HG03103 (cell line): ENCODE measurements around the gene WNT3.

Experiments
- ATAC-seq: cut with Tn5 transposase; IDR thresholded peaks from one replicate; pipeline ENCODE4 v1.9.1; 2021; ENCODE audit warnings: low read depth; ENCODE audit not compliant: unreplicated experiment

Gene WNT3

DNA sequence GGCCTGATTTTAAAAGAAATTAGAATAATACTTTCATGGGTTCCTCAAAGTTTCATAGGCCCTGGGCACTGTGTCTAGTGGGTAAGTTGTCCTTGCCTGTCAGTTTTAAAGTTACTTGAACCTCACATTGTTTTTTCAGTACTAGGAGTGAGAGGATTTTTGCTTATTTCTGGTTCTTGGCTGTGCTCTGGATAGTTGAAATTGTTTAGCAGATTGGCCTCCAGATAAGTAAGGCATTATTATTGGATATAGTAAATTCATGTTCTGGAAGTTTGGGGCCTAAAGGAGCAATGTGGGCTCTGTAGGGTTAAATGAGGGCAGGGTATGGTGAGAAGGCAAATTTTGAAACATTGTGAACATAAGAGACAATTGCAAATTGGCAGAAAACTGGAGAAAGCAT is 78.5 kb downstream of the WNT3 start:
- no peak for ATAC-seq

DNA sequence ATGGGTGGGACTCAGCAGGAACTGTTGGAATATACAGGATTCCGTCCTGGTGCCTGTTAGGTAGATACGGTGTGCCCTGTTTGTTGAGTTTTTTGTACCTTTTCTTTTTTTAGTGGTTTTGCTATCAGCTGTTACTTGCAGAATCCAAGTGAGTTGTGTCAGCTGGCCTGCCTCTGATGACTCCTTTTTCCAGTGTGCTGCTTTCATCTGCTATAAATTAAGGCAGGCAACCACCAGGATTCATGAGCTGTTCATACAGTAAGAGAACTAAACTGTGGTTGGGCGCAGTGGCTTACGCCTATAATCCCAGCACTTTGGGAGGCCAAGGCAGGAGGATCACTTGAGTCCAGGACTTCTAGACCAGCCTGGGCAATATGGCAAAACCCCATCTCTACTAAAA is 79.9 kb downstream of the WNT3 start:
- no peak for ATAC-seq

- ATAC-seq: no peak
These were observed 81.2 kb downstream of the WNT3 start for GRCh38 chr17:46737326-46737725.

- ATAC-seq: no peak
These were observed 82.4 kb downstream of the WNT3 start for GRCh38 chr17:46736100-46736499.

DNA sequence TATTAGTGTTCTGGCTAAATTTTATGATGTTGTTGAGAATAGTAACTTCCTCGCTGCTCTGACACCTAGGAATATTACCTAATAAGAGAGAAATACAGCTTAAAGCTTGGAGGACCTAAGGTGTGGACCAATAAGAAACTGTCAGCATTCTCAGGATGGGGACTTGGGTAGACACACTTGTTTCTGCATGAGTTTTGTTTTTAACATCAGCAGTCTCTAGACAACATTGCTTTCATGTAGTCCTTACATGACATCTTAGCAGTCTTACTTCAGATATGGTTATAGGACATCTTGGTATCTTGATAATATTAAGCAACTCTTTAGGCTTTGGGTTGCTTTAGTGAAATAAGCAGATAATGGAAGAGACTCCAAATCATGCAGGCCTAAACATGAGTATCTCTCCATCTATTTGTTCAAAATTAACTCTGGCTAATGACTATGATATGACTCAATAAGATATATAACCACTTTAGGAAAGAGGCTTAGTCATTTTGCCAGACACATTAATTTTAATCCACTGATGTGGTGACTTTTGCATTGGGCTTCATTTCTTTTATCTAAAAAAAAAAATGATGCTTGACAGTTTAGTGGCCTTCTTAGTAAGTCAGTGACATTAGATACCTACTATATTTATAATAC is 84.5 kb downstream of the WNT3 start:
- no peak for ATAC-seq

DNA sequence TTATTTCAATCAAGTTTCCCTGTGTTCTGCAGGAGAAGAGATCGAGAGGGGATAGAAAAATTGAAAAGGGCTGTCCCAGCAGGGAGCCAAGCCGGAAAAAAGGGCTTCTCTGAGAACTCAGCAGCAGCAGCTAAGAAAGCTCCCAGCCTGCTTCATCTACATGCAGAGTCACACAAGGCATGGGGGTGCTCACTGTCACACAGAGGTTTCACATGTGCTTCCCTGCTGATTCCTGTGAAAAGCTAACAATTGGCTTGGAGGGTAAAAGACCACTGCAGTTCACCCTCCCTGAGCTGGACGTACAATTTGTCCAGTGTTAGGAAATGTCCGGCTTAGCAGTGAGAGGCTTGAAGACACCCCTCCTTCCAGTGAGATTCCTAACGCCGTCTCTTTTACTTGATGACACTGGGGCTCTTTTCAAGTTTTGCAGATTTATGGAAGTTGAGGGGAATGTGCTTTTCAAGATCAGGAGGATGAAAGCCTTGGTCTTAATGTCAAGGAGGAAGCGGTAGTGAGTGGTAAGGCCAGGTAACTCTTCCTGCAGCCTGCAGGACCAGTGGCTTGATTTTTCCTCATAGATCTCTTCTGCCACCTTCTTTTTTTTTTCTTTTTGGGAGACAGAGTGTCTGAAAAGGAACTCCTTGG is 85.6 kb downstream of the WNT3 start:
- no peak for ATAC-seq

- ATAC-seq: no peak
These were observed 86.3 kb downstream of the WNT3 start for GRCh38 chr17:46732160-46732559.

- no peak for ATAC-seq
These were observed 87.8 kb downstream of the WNT3 start for GRCh38 chr17:46730679-46731078.

DNA sequence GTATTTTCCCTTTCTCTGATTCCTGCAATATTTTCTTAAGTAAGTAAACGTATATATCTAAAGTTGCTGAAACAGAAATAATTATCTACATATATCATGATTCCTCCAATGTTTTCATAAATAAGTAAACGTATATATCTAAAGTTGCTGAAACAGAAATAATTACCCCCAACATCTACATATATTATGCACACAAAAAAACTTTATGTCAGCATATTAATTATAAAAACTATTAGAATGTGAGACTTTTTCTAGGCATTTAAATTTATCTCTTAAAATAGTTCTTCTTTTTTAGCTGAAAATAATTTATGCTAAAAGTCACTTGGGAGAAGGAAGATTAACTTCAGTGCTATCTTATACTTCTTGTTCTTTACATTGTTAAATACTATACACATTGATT is 88.5 kb downstream of the WNT3 start:
- no peak for ATAC-seq

GRCh38 chr17:46727572-46728348 is 90.7 kb downstream of the WNT3 start:
- no peak for ATAC-seq

GRCh38 chr17:46726206-46726605 is 92.3 kb downstream of the WNT3 start:
- ATAC-seq: no peak

- ATAC-seq: no peak
These were observed 95.7 kb downstream of the WNT3 start for GRCh38 chr17:46722662-46723285.

- no peak for ATAC-seq
These were observed 98.1 kb downstream of the WNT3 start for GRCh38 chr17:46720408-46720807.

DNA sequence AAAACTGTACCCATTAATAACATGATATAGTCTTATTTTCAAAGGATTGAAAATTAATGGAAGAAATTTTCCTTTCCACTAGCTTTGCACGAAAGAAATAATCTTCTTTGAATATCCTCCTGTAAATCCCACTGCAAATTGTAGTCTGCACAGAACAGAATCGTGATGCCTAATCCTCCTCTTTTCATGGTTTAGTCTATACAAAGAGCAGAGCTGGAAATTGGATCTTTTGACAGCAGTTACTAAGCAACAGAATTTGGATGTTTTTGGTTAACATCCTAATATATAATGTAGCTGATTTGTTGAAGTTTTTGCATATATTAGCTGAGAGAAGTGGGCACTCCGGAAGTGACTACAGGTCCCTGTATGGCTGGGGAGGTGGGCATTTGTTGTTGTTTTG is 98.6 kb downstream of the WNT3 start:
- no peak for ATAC-seq

GRCh38 chr17:46717999-46718398 is 100.5 kb downstream of the WNT3 start:
- ATAC-seq: no peak
